NCI-H2227 (cell line): ENCODE measurements around the gene AGBL4.
"Not testable (repeated sequence)": the region's sequence is repeated elsewhere in the genome, so short reads cannot be mapped to it uniquely, and the experiment has no call there.

Source experiments
- DNase-seq: peaks from one replicate; lab custom pipeline; 2025; ENCODE audit not compliant: unreplicated experiment; lab: John Stamatoyannopoulos, UW

The AGBL4 gene

GRCh38 chr1:50023292-50024159, at the start of gene AGBL4:
AGBL4 (minus strand) TSS chr1:50023954.
- DNase-seq, result peak; percentile 95

GRCh38 chr1:50066806-50067205, 43.1 kb upstream of the AGBL4 start:
- DNase-seq, result no peak

DNA sequence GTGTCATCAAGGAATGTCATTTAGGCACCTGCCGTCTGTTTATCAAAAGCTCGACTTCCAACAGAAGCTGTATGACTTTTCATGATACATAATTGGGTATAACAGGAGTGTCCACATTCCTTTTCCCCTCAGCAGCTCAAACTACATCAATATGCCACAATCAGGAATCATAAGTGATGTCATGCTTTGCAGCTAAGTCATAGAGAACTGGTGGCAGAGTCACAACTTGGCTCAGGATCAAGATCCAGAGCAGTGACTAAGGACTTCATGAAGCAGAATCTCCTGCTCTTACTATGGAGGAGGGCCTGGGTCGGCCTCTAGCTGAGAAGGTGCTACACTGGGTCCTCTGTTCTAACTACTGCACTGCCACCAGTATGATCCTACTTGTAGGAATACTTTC, 36.5 kb upstream of the AGBL4 start:
- no peak for DNase-seq

- DNase-seq, result peak; percentile 32
Observed at GRCh38 chr1:50048791-50049190, 25.0 kb upstream of the AGBL4 start.

DNA sequence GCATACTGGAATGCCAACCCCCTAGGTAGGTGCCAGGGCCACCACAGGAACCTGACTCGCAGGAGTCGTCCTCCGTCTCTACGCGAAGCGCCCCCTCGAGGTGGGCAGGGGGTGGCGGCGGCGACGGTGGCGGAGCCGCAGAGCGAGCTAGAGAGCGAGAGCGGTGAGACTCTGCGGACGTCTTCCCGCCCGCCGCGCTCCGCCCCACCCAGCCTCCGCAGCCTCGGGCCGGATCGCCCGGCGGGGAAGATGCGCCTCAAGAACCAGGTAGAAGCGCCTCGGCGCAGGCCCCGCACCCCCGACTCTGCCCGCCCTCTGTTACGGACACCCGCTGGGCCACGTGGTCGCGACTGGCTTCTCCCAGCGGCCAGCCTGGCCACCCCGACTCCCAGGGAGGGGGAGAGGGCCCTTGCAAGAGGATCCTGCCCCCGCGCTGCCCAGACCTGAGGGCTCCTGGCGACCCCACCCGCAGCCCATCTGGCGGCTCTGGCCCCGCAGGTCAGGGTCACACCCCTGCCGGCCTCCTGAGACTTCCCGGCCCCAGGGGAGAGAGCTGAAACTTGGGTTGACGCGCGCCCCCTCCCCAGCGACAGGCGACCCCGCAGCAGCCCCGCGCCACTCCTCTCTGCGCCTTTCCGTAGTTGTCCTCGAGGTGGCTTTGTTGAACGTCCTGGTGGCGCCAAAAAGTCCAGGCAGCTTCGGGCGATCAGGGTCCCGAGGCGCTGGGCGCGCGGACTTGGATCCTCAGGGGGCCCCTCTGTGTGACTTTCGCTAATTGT, 24.4 kb upstream of the AGBL4 start:
- peak; percentile 76 for DNase-seq

GRCh38 chr1:50038237-50038809, 14.6 kb upstream of the AGBL4 start:
- no peak for DNase-seq

DNA sequence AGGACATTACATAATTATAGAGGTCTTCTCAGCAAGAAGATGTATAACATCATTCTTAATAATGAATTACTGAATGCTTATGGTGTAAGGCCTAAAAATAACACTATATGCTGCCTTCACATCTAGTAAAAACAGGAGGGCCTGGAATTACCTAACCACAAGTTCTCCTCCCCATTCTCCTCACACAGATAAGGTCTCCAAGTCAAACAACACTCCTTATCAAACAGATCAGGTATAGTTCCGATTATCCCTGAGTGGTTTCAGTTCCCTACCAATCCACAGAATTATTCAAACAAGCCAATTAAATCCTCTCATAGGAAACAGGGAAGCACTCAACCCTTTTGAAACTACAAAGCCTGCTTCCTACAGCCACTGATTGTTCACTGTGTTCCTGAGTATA, 4.0 kb upstream of the AGBL4 start:
- DNase-seq, result no peak

- no peak for DNase-seq
Observed at GRCh38 chr1:49995734-49996133, 28.0 kb downstream of the AGBL4 start.

GRCh38 chr1:49971088-49971487, 52.7 kb downstream of the AGBL4 start:
- no peak for DNase-seq

DNA sequence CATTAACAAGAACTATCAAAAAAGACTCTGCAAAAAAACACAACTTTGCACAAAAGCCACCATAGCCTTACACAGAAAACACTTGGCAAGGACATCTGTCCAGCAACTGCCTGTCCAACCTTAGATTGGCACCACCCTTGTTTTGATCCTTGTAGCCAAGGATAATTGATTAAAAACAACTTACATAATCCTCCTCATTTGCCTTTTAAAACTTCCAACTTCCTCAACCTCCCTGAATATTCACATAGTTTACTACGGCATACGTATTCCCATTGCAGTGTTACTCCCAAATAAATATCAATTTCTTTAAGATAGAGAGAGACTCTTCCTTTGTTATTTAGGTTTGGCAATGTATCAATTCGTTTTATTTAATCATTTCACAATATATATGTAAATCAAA, 72.4 kb downstream of the AGBL4 start:
- no peak for DNase-seq

DNA sequence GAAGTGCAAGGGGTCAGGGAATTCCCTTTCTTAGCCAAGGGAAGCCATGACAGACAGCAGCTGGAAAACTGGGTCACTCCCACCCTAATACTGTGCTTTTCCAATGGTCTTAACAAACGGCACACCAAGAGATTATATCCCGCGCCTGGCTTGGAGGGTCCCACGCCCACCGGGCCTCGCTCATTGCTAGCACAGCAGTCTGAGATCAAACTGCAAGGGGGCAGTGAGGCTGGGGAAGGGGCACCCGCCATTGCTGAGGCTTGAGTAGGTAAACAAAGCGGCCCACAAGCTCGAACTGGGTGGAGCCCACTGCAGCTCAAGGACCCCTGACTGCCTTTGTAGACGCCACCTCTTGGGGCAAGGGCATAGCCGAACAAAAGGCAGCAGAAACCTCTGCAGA, 108.5 kb downstream of the AGBL4 start:
- DNase-seq, result not testable (repeated sequence)

GRCh38 chr1:49906365-49906764, 117.4 kb downstream of the AGBL4 start:
- DNase-seq, result no peak

DNA sequence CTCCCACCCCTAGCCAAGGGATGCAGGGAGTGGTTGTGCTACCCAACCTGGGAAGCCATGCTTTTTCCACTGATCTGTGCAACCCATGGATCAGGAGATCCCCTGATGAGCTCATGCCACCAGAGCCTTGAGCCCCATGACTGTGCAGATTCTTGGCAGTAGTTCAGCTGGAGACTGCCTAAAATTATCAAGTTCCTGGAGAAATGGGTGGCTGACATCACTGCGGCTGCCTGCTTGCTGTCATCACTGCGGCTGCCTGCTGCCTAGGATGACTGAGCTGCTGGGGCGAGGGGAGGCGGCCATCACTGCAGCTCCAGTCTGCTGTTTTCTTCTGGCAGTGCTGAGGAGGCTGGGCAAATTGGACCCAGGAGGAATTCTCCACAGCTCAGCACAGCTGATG, 159.2 kb downstream of the AGBL4 start:
- no peak for DNase-seq

- DNase-seq, result no peak
Observed at GRCh38 chr1:49854741-49855140, 169.0 kb downstream of the AGBL4 start.

DNA sequence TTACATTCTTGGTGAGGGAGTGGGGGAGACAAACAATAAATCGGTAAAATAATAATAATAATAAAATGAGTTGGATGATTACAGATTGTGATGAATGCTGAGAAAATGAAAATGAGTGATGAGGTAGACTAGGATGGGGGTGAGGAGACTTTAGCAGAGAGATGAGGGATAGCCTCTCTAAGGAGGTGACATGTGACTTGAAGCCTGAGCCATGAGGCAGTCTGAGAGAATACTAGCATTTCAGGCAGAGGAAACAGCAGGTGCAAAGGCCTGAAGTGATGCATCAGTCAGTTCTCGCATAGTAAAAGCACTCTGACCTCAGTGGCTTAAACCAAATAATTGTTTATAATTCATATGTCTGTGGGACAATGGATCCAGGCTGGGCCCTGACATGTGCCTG, 181.2 kb downstream of the AGBL4 start:
- no peak for DNase-seq

DNA sequence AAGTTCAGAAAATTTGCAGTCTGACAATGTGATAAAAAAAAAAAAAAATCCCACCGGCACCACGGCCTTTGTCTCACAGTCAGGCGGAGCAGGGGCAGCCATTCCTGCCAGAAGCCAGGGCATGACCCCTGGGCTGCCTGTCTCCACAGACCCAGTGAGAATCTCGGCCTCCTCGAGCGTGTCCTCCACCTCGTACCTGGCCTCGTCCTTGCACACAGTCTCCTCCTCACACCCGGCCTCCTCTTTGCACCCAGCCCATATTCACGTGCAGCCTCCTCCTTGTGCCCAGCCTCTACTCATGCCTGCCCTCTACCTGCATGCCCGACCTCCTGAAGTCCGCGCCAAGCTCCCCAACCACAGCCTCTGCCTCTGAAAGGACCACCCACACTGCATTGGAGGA, 182.0 kb downstream of the AGBL4 start:
- DNase-seq, result no peak

DNA sequence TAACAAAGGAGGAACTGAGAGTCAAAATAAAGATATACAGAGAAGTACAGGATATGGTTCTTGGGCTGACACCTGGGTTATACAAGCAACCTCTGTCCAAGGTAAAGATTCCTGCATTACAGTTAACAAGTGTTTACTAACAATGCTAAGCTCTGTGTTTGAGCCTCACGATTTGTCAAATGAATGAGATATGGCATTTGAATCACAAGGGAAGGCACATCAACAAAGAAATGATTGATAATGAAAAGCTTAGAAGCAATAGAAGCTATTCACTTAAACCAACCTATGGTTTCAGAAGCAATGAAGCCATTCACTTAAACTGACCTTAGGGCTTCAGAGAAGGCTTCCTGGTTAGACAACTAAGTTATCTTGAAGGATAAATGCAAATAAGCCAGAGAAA, 199.5 kb downstream of the AGBL4 start:
- no peak for DNase-seq

GRCh38 chr1:49817681-49818080, 206.1 kb downstream of the AGBL4 start:
- DNase-seq, result no peak

DNA sequence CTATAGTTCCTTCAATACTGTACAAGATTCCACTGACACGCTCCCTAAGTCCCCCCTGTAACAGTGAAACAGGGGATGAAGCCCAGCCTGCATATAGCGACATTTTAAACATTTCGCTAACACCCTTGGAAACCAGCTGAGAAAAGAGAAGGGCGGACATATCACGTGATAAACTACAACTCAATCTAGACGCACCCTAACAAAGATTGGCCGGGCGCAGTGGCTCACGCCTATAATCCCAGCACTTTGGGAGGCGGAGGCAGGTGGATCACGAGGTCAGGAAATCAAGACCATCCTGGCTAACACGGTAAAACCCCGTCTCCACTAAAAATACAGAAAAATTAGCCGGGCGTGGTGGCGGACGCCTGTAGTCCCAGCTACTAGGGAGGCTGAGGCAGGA, 236.7 kb downstream of the AGBL4 start:
- not testable (repeated sequence) for DNase-seq

GRCh38 chr1:49765034-49765433, 258.7 kb downstream of the AGBL4 start:
- no peak for DNase-seq

DNA sequence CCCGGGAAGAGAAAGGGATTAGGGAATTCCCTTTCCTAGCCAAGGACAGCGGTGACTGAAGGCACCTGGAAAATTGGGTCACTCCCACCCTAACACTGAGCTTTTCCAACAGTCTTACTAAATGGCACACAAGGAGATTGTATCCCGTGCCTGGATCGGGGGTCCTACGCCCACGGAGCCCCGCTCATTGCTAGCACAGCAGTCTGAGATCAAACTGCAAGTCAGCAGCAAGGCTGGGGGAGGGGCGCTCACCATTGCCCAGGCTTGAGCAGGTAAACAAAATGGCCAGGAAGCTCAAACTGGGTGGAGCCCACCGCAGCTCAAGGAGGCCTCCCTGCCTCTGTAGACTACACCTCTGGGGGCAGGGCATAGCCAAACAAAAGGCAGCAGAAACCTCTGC, 285.6 kb downstream of the AGBL4 start:
- DNase-seq, result not testable (repeated sequence)

DNA sequence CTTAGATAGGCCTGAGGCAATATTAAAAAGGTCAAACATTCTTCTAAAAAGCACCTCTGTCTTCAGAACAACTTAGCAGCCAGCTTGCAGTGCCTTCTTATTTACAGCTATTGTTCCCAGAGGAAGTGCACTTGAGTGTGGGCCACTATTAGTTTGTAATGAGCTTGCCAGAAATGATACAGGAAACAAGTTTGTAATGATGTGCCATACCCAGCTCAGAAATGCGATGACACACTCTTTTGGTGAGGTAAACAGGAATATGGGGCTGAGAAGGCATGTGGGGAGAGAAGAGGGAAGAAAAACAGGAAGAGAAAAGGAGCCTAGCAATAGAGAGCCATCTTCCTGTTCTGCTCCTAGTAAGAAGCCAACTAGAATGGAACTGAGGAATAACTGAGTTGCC, 295.4 kb downstream of the AGBL4 start:
- no peak for DNase-seq
